Measurements from ENCODE around the gene SORCS1.

DNA sequence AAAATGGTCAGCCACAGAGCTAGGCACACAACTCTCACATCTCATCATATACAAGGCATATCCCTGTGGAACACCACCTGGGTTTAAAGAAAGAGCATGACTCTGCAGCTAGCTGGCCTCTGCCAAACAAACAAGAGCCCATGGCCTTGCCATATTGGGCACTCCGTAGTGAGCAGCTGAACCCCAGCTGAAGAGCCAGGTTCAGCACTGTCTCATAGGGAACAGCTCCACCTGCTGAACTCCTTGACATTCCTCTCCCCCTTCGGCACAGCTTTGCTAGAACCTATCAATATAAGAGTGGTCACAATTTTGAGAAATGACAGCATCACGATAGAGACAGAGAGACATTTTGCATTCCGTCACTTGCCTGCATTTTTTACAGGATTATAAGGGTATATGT is 20.0 kb downstream of the SORCS1 start:
- TF ChIP-seq EZH2 (IDR thresholded peaks at IDR 0.05): no peak
- TF ChIP-seq POLR2AphosphoS5 (IDR thresholded peaks at IDR 0.05; ENCODE audit: borderline replicate concordance, low read depth, low read length): no peak
- no peak for TF ChIP-seq FOXP2 (optimal IDR thresholded peaks at IDR 0.05; ENCODE audit: control extremely low read depth, extremely low read length, insufficient read depth)
